ENCODE results near the gene MOV10L1. TPM values are rescaled to one million over a fixed set of nuclear protein-coding genes. Genes with fewer than 3 reads are reported as not detected.
A peak's percentile ranks its signal among the peaks of the same experiment; 100 is the strongest.

Gene MOV10L1
- total RNA-seq, 1 donor from 2014 or later = 0.12 TPM

DNA sequence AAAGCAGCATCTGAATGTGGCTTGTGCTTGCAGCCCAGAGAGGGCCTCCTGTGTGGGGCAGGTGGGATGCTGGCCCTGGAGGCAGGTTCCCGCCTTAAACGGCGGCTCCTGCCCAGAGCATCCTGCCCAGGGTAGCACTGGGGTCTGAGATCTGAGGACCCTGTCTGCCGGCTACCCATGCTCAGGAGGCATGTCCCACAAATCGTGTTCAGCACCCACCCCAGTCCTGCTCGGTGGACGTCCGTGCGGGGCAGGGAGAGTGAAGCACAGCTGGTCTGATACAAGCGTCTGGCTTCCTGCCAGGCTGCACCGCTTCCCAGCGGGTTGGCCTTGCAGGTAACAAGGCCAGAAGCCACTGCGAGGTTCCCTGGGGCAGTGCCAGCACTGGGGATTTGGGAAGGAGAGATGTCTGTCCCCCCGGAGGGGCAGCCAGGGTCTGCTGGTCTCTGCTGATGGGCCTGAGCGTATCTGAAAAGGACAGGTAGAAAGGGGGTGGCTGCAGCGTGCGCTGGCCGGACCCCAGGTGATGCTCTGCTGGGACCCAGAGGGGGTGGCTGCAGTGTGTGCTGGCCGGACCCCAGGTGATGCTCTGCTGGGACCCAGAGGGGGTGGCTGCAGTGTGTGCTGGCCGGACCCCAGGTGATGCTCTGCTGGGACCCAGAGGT lies 99.5 kb downstream of the MOV10L1 start:
- DNase-seq (ENCODE audit: low read depth) = no peak
- TF ChIP-seq, protein P1, sequence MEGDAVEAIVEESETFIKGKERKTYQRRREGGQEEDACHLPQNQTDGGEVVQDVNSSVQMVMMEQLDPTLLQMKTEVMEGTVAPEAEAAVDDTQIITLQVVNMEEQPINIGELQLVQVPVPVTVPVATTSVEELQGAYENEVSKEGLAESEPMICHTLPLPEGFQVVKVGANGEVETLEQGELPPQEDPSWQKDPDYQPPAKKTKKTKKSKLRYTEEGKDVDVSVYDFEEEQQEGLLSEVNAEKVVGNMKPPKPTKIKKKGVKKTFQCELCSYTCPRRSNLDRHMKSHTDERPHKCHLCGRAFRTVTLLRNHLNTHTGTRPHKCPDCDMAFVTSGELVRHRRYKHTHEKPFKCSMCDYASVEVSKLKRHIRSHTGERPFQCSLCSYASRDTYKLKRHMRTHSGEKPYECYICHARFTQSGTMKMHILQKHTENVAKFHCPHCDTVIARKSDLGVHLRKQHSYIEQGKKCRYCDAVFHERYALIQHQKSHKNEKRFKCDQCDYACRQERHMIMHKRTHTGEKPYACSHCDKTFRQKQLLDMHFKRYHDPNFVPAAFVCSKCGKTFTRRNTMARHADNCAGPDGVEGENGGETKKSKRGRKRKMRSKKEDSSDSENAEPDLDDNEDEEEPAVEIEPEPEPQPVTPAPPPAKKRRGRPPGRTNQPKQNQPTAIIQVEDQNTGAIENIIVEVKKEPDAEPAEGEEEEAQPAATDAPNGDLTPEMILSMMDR (conservative IDR thresholded peaks at IDR 0.05; ENCODE audit: low read depth, low read length) = no peak
- no peak overlapping the region for H3K4me3 ChIP-seq (ENCODE audit: low read depth, low read length)

DNA sequence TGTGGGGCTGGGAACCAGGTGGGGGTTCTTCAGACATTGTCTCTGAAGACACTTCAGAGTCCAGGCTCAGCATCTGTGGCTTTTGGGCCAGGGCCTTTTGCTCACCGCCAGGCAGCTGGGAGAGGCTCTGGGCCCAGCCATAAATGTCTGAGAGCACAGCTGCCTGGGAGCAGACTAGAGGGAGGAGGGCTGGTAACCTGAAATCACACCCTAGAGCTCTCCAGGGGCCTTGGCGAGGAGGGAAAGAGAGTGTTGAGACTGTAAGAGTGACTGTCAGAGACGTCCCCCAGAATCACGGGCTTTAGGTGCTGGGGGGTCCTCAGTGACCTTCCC lies 100.0 kb downstream of the MOV10L1 start:
- DNase-seq (ENCODE audit: low read depth) = no peak
- TF ChIP-seq, protein P1 (conservative IDR thresholded peaks at IDR 0.05; ENCODE audit: low read depth, low read length) = no peak
- peak overlapping the region; percentile 60 for H3K4me3 ChIP-seq (ENCODE audit: low read depth, low read length)

DNA sequence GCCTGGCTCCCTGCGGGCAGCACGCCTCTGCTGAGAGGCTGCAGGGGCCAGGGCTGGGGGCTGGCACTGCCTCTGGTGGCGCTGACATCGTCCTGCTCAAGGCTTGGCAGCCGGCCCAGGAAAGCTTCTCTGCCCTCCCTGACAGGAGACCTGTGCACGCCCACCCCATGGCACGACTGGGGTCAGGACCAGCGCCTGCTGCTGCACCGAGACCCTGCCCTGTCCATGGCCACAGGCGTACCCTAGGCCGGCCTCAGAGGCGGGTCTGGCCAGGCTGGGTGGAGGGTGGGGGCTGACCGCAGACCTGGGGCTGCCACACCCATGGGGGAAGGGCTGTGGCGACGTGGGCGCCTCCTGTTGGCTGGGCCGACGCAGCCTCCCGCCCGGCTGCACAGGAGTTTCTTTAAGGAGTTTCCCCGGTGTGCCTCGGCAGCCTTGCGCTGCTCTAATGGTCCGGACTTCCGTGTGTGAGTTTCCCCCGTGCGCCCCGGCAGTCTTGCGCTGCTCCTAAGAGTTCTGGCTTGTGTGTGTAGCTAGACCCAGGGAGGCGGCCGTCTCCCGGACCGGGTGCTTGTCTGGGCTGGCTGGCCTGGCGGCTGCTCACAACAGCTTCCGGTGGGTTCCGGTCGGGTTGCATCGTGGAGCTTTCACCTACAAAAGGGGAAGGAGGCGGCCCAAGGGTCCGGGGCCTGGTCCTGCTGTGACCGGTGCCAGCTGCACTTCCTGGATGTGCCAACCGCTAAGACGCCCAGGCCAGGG lies 100.6 kb downstream of the MOV10L1 start:
- peak; percentile 47 for DNase-seq (ENCODE audit: low read depth)

DNA sequence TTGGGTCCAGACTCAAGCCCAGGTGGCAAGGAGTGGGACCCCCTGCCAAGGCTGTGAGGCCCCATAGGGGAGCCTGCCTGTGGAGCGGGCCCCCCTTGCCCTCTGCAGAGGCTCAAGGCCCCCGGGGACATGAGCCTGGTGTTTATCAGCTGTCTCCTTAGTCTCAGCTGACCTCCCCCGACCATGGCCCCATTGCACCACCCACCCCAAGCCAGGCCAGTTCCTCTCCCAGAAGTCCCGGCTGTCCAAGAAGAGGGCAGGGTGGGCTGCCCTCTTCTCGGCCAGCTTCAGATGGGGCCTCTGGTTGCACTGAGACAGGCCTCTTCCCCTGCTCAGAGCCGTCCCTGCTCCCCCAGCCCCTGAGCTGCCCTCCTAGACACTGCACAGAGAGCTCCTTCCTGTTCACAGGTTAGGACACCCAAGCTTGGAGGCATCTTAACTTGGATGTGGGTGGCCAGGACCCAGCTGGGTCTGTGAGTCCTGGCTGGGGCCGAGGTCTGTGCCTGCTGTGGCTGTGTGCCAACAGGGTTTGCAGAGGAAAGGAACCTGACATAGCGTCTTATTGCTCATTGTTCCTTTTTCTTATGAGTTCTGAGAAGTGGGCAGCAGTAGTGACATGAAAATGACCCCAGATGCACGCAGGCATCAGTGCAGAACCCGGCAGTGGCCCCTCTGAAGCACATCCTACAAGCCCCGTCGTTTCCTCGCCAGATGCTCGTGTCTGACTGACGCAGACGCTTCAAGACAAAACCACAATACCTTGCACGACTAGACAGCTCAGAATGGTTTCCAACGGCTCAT lies 101.3 kb downstream of the MOV10L1 start:
- TF ChIP-seq, protein P1 (conservative IDR thresholded peaks at IDR 0.05; ENCODE audit: low read depth, low read length) = no peak
- DNase-seq (ENCODE audit: low read depth) = no peak
- peak overlapping the region; percentile 60 for H3K4me3 ChIP-seq (ENCODE audit: low read depth, low read length)

More for the DNA sequence above, 100.6 kb downstream of the MOV10L1 start:
- TF ChIP-seq, protein P1 (conservative IDR thresholded peaks at IDR 0.05; ENCODE audit: low read depth, low read length) = peak; percentile 46
- H3K4me3 ChIP-seq (ENCODE audit: low read depth, low read length) = peak overlapping the region; percentile 60

DNA sequence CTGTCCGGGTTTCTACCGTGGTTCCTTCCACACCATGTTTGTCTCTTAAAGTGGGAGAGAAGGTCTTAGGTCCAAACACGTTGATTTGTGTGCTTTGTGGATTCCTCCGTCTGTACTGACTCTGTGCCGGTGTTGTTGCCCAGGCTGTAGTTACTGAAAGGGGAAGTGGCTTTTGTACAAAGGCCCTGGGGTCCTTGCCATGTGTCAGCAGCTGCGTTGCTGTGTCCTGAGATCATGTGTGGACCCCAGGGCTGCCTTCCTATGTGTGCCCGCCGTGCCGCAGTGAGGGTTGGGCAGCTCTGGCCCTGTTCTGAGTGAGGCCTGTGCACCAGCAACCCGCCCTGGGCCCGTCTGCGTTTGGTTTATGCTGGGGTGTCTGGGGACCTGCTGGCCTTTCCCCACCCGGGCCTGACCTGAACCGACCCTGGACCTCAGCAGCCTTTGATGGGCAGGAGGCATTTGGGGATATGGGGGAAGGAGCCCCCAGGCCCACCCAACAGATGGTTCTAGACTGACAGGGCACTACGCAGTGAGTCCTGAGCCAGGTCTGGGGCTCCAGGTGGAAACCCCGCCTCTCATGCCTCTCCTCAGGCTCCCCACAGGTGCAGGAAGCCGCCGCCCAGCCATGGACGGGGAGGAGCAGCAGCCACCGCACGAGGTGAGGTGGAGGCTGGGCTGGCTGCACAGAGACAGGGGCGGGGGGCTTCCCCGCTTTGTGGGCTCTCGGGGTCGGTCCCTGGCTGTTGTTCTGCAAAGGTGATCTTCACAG lies 102.8 kb downstream of the MOV10L1 start:
- H3K4me3 ChIP-seq (ENCODE audit: low read depth, low read length) = no peak overlapping the region
- DNase-seq (ENCODE audit: low read depth) = no peak
- TF ChIP-seq, protein P1 (conservative IDR thresholded peaks at IDR 0.05; ENCODE audit: low read depth, low read length) = no peak

DNA sequence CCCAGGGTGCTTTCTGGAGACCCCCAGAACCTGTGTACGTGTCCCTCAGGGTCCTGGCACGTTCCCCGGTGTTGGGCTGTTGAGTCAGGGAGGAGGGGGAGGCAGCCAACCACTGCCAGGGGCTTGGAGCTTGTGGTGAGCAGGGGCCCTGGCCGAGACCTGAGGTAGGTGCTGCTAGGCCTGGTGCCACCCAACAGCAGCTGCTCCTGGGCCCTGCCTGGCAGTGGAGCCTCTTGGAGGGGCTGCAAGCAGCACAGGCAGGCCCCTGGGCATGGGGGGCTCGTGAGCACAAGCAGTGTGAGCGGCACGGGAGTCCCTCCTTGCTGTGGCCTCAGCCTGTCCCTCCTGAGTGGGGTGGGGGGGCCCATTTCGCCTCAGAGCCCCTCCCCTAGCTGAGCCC lies 103.8 kb downstream of the MOV10L1 start:
- TF ChIP-seq, protein P1 (conservative IDR thresholded peaks at IDR 0.05; ENCODE audit: low read depth, low read length) = no peak
- DNase-seq (ENCODE audit: low read depth) = no peak
- no peak overlapping the region for H3K4me3 ChIP-seq (ENCODE audit: low read depth, low read length)

Measured in epithelial cell of proximal tubule (primary cell).